NCI-H128 (cell line): Measurements from ENCODE around the gene BCL3.
"Not testable (repeated sequence)": the region's sequence is repeated elsewhere in the genome, so short reads cannot be mapped to it uniquely, and the experiment has no call there.

ENCODE experiments used
- DNase-seq: peaks from one replicate; lab custom pipeline; 2025; ENCODE audit not compliant: unreplicated experiment; lab: John Stamatoyannopoulos, UW

BCL3 gene, protein sequence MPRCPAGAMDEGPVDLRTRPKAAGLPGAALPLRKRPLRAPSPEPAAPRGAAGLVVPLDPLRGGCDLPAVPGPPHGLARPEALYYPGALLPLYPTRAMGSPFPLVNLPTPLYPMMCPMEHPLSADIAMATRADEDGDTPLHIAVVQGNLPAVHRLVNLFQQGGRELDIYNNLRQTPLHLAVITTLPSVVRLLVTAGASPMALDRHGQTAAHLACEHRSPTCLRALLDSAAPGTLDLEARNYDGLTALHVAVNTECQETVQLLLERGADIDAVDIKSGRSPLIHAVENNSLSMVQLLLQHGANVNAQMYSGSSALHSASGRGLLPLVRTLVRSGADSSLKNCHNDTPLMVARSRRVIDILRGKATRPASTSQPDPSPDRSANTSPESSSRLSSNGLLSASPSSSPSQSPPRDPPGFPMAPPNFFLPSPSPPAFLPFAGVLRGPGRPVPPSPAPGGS

DNA sequence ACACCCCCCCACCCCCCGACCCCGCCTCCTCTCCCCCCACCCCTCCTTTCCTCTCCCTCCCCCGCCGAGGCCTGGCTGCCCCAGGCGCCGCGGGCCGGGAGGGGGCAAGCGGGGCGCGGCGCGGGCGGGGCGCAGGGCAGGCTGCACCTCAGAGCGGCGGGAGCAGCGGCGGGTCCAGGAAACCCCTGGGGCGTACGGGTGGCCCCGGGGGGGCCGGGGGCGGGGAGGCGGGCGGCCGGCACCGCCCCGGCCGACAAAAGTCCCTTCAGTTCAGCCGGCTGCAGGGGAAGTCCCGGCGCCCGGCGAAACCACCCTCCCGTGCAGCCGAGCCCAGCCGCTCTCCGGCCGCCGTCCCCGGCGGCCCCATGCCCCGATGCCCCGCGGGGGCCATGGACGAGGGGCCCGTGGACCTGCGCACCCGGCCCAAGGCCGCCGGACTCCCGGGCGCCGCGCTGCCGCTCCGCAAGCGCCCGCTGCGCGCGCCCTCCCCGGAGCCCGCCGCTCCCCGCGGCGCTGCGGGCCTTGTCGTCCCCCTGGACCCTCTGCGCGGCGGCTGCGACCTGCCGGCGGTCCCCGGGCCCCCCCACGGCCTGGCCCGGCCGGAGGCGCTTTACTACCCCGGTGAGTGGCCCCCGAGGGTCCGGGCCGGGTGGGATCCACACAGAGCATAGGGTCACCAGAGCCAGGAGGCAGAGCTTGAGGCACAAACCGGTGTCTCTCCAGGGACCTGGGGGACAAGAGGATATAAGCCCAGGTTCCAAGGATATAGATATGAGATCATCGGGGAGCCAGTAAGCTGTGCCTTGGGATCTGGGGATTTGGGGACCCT, at the start of gene BCL3:
TSS of gene BCL3 (plus strand) at position 283 of the 829 bp plus-strand sequence. CDS start at position 366, 83 bp downstream.
- no peak for DNase-seq

DNA sequence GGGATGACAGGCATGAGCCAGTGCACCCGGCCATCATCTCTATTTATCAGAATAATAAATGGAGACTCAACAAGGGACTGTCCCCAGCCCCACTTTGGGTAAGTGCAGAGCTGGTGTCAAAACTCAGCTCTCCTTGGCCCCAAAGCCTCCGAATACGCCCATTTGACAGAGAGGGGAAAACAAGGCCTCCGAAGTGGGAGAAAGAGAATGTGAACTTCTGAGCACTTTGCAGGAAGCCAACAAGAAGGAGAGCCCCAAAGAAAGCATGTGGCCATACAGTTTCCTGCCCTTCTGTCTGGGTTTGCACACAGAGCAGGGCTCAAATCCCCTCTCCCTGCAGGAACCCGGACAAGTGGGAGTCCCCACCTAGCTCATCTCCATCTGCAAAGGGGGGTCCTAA, 48.0 kb upstream of the BCL3 start:
- DNase-seq = no peak

DNA sequence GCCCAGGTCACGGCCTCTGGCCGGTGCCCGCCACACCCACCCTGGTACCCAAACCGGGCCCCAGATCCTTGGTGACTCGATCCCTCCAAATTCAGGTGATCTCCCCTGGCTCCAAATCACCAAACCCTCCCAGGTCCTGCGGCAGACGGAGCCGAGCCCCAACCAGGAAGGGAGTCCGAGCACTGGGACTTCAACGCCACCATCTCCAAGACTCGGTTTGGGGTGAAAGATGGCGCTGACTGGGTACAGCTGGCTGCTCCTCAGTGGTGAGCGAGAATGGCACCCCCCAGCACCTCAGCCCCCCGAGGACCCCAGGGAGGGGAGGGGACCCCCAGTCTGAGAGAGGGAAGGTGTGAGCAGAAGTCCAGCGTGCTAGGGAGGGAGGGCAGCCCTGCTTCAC, 47.3 kb upstream of the BCL3 start:
- DNase-seq = no peak

DNA sequence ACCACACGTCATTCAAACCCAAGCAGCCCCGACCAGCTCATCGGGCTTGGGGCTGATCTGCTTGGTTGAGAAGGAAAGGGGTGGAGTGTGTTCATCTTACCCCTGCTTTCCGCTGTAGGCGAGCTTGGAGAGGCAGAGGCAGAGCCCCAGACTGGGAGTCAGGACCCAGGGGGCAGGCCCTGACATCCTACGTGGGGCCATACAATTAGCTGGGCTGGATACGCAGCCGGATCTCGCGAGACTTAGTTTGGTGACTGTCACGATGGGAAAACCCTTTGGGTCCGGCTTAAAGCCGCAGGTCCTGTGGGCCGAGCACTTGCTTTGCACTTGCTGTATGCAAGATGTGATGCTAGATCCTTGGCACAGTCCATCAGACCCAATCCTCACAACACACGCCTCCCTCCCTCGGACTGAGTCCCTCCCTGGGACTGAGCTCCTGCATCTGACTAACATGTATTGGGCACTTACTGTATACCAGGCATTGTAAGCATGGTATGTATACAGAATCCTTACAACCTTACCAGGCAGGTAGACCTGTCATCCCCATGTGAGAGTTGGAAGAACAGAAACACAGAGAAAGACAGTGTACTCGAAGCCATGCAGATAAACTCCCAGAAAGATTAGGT, 45.8 kb upstream of the BCL3 start:
- DNase-seq = no peak

DNA sequence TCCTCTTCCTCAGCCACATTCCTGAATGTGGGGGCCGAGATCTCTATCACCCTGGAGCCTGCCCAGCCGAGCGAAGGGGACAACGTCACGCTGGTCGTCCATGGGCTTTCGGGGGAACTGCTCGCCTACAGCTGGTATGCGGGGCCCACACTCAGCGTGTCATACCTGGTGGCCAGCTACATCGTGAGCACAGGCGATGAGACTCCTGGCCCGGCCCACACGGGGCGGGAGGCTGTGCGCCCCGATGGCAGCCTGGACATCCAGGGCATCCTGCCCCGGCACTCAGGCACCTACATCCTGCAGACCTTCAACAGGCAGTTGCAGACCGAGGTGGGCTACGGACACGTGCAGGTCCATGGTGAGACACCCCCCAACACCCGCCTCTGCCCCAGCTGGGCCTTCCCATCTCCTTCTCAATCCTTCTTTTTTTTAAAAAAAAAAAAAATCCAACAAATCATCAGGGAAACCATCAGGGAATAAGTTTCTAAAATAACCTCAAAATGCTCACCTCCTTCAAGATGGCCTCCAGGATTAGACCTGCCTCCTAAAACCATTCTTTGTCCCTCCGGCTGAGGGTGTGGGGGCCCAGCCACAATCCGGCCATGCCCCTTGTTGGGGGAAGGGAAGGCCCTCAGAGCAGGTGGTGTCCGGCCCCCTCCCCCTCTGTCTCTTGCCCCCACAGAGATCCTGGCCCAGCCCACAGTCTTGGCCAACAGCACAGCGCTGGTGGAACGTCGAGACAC, 45.0 kb upstream of the BCL3 start:
- DNase-seq = no peak

DNA sequence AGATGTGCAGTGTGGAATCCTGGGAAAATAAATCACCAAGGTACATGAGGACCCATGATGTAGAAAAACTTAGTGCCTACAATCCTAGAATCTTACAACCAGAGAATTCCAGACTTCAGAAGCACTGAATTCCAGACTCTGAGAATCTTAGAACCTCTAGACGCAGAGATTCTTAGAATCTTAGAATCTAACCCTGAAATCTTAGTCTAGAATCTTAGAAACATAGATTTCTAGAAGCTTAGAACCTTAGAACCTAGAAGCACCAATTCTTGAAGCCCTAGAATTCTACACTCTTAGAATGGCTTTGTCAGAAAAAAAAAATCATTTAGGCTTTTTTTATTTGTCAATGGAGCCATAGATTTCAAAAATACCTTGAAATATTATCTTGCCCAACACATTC, 43.5 kb upstream of the BCL3 start:
- DNase-seq = no peak

DNA sequence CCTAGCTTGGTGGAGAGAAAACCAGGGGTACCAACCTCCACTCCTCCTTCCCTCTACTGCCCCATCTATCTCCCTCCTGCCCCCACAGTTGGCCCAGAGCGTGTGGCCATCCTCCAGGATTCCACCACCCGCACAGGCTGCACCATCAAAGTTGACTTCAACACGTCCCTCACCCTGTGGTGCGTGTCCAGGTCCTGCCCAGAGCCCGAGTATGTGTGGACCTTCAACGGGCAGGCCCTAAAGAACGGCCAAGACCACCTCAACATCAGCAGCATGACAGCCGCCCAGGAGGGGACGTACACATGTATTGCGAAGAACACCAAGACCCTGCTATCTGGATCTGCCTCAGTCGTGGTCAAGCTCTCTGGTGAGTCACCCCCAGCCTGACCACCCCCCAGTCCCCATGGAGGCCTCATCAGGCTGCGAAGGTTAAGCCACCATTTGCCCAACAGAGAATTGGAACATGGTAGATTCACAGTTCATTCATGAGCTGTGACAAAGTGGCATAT, 43.0 kb upstream of the BCL3 start:
- DNase-seq = no peak

DNA sequence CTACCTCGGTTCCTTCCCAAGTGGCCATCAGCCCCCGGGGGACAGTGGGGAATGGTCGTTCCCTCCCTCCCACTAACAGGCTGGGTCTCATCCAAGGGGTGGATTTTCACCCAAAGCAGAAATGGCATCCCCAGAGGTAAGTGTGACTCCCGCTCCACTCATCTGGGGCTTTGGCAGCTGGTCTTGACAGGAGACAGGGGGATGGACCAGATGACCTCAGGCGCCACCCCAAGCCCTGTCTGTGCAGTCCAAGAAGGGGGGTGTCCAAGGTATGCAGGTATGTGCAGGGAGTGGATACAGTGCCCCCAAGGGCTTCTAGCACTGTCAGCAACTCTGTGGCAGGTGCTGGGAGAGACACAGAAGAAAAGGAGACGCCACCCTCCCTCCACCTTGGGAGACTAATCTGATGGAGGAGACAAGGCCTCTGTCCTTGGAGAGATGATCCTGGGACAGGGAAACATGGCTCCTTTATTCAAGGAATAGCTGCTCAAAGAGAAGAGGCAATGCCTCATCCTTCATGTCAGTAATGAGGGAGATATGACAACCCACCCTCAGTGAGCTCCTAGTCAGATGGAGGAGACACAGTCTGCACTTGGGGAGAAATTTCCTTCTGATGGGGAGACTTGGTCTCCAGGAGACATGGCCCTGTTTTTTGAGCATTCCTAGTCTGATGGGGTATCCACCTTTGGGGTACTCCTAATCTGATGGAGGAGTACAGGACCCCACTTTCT, 41.8 kb upstream of the BCL3 start:
- no peak for DNase-seq

DNA sequence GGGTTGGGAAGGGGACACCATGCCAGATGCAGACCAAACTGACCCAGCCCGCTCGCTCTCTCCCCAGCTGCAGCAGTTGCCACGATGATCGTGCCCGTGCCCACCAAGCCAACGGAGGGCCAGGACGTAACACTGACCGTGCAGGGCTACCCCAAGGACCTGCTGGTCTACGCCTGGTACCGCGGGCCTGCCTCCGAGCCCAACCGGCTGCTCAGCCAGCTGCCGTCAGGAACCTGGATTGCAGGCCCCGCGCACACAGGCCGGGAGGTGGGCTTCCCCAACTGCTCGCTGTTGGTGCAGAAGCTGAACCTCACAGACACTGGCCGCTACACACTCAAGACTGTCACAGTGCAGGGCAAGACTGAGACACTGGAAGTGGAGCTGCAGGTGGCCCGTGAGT, 40.7 kb upstream of the BCL3 start:
- no peak for DNase-seq

DNA sequence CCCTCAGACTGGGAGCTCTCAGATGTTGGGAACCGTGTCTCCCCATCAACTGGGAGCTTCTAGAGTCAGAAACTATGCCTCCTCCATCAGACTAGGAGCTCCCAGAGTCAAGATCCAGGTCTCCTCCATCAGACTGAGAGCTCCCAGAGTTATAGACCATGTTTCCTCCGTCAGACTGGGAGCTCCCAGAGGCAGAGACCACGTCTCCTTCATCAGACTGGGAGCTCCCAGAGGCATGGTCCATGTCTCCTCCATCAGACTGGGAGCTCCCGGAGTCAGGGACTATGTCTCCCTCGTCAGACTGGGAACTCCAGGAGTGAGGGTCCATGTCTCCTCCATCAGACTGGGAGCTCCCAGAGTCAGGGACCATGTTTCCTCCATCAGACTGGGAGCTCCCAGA, 39.6 kb upstream of the BCL3 start:
- no peak for DNase-seq

DNA sequence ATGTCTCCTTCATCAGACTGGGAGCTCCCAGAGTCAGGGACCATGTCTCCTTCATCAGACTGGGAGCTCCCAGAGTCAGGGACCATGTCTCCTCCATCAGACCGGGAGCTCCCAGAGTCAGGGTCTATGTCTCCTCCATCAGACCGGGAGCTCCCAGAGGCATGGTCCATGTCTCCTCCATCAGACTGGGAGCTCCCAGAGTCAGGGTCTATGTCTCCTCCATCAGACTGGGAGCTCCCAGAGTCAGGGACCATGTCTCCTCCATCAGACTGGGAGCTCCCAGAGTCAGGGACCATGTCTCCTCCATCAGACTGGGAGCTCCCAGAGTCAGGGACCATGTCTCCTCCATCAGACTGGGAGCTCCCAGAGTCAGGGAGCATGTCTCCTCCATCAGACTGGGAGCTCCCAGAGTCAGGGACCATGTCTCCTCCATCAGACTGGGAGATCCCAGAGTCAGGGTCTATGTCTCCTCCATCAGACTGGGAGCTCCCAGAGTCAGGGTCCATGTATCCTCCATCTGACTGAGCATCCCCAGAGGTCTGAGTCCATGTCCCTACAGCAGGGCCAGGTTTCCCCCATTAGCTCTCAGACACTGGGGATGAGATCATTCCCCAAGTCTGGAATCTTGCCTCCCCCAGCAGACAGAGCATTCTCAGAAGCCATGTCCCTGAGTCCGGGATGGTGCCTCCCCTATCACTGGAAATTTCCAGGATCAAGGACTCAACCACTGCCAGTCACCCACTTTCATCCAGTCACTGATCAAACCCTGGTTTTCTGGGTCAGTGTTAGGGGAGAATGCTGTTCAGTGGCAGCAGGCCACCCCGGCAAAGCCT, 38.9 kb upstream of the BCL3 start:
- DNase-seq = not testable (repeated sequence)

DNA sequence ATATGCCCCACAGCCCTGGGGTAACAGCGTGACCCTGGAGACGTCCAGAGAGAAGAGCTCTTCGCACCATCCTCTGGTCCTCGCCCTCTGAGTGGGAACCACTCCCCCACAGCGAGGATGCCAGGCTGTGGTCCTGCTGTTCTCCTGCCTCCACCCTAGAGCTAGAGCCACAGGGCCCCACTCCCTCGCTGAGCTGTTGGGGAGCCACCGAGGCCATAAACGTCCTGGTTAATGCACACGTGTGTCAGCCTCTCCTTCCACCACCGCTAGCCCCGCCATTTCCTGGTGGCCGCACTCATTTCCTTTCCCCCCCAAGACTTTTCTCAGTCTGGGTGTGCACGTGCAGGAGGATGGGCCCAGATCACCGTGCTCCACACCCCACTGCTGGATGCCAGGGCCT, 38.0 kb upstream of the BCL3 start:
- no peak for DNase-seq

DNA sequence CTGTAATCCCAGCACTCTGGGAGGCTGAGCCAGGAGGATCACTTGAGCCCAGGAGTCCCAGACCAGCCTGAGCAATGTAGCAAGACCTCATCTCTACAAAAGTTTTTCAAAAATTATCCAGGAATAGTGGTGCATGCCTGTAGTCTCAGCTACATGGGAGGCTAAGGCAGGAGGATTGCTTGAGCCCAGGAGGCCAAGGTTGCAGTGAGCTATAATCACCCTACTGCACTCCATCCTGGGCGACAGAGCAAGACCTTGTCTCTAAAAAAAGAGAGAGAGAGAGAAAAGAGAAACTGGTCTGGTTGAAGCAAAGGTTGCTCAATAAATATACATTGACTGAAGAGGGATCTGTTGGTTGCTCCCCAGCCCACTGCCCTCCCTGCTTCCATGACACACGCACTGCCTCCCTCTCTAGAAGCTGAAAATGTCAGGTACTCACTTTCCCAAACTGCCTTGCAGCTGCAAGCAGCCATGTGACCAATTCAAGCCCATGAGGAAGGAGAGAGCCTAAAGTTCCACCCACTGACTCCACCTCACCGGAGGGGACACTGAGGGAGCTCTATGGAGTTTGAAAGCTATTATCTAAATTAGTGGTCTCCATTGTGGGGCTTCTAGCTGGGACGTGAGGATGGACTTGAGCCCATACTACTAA, 35.5 kb upstream of the BCL3 start:
- no peak for DNase-seq

DNA sequence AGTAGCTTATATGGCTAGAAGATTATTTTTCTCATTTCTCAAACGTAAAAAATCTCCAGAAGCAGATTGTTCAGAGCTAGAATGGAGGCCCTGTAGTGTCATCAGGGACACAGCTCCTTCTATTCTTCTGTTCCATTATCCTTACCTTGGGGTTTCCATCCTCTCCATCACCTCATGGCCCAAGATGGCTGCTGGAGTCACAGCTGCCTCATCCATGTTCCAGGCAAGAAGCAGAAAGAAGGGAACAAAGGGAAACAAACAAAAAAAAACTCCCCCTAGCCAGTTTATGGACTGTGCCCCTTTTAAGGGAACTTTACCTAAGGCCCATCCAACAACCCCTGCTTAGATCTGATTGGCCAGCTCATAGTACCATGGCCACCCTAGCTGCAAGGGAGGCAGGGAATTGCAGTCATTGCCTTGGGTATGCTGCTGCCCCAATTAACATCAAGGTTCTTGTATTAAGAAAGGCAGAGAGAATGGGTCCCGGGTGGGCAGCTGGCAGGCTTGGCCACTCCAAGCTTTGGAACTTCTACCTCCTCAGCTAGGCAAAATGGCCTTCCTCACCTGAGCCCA, 33.8 kb upstream of the BCL3 start:
- DNase-seq = no peak

DNA sequence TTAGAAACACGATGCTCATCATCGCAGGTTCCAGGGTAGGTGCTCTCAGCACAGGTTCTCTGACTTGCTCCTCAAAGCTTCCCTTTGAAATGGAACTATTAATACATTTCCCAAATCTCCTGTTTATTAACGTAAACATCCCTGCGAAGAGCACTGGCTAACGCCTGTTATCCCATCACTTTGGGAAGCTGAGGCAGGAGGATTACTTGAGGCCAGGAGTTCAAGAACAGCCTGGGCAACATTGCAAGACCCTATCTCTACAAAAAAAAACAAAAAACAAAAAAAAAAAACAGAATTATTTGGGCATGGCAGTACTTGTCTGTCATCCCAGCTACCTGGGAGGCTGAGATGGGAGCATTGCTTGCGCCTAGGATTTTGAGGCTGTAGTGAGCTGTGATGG, 30.9 kb upstream of the BCL3 start:
- no peak for DNase-seq

DNA sequence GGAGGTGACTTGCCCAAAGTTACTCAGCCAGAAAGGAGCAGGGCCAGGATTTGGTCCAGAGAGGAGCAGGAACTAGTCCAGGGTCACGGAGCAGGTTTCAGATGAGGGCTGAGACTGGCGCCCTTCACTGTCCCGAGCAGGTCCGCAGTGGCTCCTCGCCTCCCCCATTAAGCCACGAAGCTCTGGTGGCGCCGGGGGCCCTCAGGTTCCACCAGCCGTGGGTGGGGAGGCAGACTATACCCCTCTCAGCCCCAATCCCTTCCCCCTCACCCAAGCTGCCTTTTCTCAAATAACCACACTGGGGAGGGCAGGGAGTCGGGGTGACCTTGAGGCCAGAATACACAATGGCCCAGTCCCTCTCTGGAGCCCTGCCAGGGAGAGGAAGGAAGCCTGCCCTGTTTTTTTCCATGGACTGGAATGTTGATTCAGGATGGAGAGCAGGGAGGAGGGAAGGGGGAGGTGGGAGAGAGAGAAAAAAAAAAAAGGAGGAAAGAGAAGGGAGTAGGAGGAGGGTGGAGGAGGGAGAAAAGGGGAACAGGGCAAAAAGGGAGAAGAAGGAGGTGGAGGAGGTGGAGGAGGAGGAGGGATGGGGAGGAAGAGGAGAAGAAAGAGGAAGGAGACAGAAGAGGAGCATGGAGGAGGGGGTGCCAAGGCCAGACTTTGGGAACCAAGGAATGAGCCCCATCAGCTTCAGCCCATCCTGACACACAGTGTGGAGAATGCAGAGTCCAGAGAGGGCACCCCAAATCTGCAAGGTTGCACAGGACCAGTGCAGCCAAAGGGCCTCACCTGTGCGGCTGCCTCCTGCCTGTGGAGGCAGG, 29.9 kb upstream of the BCL3 start:
- no peak for DNase-seq

DNA sequence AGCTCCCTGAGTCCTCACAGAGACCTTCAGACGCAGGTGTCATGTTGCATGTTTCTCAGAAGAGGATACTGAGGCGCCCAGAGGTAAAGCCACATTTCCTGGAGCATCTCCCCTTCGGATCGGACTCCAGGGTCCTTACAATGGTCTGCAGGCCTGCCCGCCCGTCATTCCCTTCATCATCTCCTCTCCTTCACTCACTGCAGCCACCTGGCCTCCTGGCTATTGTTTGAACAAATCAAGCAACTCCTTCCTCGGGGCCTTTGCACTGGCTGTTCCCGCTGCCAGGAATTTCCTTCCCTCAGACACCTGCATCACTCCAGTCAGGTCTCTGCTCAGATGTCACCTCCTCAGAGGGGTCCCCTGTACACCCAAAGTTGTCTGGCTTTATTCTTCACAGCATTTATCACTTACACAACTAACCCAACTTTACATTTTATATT, 29.2 kb upstream of the BCL3 start:
- no peak for DNase-seq

DNA sequence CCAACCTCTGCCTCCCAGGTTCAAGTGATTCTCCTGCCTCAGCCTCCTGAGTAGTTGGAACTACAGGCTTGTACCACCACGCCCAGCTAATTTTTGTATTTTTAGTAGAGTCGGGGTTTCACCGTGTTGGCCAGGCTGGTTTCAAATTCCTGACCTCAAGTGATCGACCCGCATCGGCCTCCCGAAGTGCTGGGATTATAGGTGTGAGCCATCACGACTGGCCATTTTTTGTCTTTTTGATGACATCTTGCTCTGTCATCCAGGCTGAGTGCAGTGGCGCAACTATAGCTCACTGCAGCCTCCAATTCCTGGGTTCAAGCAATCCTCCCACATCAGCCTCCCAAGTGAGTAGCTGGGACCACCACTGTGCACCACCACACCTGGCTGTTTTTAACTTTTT, 28.1 kb upstream of the BCL3 start:
- DNase-seq = not testable (repeated sequence)
